HG02885 (cell line): ENCODE results near the gene PGRMC2.

ENCODE experiments used
- ATAC-seq: cut with Tn5 transposase; IDR thresholded peaks from one replicate; pipeline ENCODE4 v1.9.1; 2021; ENCODE audit warnings: mild to moderate bottlenecking; ENCODE audit not compliant: unreplicated experiment, poor library complexity

The PGRMC2 gene, protein sequence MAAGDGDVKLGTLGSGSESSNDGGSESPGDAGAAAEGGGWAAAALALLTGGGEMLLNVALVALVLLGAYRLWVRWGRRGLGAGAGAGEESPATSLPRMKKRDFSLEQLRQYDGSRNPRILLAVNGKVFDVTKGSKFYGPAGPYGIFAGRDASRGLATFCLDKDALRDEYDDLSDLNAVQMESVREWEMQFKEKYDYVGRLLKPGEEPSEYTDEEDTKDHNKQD

DNA sequence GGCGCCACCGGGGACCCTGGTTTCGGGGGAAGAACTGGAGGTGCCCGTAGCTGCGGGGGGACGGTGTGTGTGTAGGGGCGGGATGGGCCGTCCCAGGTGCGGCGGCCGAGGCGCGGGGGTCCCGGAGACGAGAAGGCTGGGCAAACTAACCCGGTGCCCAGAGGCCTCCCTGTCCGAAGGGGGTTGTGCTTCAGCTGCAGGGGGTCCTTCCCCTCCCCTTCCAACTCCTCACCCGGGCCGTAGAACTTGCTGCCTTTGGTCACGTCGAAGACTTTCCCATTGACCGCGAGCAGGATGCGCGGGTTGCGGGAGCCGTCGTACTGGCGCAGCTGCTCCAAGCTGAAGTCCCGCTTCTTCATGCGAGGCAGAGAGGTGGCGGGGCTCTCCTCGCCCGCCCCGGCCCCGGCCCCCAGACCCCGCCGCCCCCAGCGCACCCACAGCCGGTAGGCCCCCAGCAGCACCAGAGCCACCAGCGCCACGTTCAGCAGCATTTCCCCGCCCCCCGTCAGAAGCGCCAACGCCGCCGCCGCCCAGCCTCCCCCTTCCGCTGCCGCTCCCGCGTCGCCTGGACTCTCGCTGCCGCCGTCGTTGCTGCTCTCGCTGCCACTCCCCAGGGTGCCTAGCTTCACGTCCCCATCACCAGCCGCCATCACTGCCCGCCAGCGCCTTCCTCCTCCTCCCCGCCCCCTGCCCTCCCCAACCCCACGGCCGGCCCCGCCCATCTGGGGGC, at the start of gene PGRMC2:
TSS of gene PGRMC2 (minus strand) at position 673 of the 730 bp plus-strand sequence. CDS start at position 650, 23 bp downstream.
- peak; percentile 10 for ATAC-seq

DNA sequence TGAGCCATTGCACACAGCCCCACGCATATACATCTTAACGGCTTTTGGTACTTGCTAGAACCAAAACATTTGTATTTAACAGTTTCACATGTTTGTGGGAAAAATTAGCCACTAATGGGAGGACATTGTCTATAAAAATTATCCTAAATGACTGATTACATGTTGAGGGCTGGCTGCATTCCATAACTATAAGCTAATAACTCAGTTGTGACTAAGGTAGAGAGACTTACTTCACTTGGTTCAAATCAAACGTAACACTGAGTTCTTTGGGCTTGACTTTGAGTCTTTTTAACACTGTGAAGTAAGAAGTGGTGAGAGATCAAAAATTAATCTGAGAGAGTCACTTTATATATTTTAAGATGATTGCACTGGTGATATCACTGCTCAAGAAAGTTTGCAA, 47.9 kb upstream of the PGRMC2 start:
- ATAC-seq = no peak

DNA sequence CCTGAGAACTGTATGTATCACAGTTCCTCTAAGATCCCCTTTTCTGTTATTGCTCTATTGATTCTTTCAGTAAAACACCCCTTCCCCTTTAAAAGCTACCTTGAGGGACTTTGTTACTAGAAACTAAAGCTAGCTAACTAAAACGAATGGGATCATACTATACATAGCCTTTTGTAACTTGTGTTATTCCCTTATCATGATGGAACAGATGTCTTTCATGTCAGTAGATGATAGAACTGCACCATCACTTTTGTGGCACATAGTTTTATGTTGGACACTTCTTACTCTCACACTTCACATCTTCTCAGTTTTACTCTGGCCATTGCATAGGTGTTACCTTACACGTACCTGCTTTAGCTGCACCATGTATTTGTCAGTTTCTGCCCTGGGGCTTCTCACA, 46.6 kb upstream of the PGRMC2 start:
- ATAC-seq = no peak

DNA sequence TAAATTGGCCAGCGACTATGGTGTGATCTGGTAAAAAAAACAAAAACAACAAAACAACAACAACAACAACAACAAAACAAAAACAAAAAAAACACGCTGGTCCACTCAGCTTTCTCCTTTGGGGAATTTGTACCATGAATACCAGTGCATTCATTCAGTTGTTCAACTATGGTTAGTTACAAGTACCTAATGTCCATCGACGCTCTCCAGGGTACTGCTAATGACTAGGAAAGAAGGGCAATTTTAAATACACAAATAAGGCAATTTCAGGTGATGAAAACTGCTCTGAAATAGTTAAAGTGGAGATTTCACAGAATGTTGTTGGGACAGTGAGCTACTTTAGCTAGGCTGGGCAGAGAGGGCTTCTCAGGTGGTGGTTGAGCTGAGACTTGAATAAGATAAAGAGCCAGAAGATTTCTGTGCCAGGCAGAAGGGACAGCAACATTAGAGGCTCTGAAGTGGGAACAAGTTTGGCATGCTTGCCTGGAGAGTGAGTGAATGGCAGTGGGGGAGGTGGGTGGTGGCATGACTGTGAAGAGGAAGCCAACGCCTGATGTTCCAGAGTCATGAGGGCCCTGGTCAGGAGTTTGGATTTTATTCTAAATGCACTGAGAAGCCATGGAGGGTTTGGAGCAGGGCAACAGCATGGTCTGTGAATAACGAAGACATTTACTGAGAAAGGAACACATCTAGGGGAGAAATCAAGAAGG, 45.9 kb upstream of the PGRMC2 start:
- no peak for ATAC-seq

DNA sequence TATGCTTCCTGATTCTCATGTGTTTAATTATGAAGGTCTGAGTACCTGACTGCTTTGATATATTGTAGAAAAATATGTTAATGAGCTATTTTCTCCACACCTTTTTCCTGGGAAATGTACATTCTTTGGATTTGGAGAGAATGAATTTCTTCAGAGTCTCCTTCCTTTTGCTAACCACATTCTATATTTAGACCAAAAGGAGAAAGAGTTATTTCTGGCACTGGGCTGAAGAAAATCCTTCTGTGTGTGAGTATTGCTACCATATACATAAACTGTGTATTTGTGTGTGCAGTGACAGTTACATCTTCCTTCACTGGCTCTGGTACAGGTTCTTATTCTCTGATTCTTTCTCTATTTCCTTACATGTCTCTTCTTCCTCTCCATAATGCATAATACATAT, 44.5 kb upstream of the PGRMC2 start:
- ATAC-seq = no peak

DNA sequence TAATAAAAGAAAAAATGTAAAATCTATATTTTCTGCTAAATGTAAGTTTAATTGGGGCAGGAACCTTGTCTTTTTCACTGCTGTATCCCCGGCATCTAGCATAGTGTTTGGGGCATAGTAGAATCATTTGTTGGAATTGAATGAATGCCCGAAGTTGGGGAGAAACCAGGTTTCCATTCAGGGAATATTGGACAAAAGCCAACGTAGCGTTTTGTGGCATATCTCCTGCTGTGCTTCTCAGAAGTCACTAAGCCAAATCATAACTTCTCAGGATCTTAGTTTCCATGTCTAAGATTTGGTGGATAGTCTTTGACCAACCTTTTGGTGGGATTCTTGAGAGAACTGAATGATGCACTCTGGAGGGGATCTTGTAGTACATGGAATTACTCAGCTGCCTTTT, 42.0 kb upstream of the PGRMC2 start:
- no peak for ATAC-seq

DNA sequence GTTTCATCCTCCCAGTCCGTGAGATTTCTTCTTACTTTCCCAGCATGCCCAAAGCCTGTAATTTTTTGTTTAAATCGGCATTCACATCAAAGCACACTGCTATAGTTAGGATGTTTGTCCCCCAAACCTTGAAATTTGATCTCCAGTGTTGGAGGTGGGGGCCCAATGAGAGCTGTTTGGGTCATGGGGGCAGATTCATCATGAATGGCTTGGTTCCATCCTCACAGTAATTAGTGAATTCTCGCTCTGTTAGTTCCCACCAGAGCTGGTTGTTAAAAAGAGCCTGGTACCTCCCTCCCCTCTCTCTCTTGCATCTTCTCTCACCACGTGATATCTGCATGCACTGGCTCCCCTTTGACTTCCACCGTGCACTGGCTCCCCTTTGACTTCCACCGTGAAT, 40.5 kb upstream of the PGRMC2 start:
- no peak for ATAC-seq

DNA sequence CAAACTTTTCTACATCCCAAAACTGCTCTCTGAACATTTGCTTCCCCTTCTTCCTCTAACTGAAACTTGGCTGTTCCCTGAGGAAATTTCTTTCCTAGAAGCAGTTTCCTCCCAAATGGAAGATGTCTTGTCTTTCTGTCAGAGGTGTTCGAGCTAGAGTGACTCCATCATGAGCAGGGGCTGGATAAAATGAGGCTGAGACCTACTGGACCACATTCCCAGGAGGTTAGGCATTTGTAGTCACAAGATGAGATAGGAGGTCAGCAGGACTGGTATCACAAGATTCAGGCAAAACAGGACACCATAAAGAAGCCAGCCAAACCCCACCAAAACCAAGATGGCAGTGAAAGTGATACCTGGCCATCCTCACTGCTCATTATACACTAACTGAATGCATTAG, 35.8 kb upstream of the PGRMC2 start:
- ATAC-seq = no peak

DNA sequence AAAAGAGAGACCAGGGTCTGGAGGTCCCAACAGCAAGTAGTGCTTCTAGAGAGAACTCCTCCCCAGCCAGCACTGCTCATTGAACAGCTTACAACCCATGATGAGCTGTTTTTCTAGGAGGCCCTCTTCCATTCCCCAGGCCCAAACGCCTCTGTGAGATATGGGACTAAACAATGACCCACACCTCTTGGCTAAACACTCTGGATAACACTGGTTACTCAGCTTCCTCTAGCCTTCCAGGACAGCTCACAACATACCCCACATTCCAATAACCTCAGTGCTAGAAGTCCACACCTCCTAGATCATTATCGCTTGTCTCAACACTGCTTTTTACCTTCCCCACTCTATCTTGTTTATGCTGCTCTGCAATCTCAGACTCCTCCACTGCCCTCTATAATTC, 35.4 kb upstream of the PGRMC2 start:
- no peak for ATAC-seq

DNA sequence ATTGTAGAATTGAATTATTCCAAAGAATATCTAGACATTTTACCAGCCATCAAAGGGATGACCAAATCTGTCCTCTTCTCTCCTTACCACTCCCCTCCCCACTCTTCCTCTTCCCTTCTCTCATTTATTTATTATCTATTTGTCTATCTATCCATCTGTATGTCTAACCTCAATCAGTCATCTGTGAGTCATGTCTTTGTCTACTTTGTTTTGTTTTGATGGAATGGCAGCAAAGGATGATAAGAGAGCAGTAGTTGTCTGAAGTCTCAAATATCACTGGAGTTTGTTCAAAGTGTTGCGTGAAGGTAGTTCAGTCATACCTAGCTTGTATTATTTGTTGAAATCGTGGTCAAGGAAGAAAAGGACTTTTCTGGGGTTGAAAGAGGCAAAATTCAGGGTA, 34.7 kb upstream of the PGRMC2 start:
- no peak for ATAC-seq

DNA sequence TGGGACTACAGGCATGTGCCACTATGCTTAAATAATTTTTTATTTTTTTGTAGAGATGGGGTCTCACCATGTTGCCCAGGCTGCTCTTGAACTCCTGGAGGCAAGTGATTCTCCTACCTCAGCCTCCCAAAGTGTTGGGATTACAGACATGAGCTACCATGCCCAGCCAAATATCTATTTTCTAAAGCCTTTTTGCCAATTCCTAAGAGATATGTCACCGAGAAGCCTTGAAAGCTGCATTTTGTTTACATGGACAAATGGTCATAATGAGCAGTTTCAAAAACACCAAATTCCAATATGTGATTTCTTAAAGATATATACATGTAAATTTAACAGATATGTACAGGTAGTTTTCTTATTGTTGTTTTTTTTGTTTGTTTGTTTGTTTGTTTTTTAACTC, 33.0 kb upstream of the PGRMC2 start:
- ATAC-seq = no peak

DNA sequence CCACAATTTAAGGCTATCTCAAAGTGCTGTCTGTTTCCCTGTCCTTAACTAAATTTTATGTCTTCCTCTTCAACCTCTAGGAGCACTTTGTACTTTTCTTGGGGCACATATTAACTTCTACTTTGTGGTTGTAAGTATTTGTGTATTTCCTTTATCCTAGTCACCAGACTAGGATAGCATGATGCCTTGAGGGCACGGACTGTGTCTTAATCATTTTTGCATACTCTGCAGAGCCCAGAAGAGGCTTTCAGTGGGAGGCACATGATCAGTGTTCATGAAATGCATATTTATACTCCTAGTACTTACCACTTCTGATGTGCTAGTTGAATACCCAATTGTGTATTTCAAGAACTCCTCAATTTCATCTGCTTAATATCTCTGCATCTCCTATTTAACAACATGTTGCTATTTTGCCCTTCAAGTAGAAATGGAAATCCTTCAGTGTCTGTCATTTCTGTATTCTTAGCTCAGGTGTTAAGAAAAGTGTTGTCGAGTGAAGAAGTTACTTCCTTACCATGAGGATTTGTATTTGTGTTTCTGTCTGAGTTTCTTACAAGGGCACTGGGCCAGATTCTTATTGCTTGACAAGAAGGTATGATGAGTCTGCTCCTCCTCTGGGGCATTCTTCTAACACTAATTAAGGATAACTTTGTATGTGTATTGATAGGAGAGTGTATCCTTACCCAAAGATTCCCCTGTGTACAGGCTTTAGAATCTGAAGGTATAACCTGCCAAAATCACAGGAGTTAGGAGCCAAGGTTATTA, 28.3 kb upstream of the PGRMC2 start:
- no peak for ATAC-seq

DNA sequence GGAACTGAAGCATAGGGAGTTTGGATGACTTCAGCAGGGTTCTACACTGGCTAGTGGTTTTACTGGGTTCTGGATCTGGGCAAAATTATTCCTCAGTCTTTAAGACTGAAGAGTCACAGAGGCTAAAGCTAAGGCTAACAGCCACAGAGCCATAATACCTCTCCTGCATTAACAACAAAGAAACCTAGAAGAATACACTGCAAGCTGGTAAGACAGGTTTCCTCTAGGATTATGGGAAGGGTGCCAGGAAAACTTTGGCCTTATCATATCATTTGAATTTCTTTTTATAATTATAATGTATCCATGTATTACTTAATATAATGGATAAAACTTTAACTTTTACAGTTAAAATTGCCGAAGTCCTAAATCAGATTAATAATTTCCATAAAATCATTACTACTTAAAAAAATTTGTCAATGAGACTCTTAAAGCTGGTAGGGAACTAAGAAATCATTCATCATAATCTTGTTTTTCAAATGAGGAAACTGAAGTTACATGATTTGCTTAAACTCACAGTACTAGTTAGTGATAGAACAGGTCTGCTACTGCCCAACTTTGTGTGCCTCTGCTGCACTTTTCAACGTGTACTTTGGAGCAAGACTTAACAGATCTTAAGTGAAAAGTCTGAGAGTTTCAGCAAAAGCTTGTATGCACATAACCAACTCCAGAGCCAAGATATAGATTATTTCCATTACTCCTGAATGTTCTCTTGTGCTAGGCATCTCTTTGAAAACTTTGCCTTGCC, 24.2 kb upstream of the PGRMC2 start:
- ATAC-seq = no peak

DNA sequence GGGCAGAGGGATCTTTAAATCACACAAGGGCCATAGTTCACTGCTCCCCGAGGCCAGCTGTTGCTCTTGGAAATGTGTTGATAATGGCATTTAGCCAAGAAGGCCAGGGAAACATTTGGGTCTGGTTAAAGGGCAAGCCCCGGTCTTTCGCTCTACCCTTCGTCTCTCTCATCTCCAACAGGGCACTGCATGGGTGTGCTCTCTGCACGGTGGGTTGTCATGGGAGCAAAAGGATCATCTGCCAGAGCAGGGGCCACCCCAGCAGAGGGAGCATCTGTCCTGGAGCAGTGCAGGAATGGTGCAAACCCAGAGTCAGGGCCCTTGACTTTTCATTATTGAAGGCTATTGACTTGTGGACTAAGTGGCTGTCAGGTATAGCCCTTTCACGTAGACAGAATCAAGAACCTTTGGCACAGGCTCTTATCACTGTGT, 22.7 kb upstream of the PGRMC2 start:
- ATAC-seq = no peak

DNA sequence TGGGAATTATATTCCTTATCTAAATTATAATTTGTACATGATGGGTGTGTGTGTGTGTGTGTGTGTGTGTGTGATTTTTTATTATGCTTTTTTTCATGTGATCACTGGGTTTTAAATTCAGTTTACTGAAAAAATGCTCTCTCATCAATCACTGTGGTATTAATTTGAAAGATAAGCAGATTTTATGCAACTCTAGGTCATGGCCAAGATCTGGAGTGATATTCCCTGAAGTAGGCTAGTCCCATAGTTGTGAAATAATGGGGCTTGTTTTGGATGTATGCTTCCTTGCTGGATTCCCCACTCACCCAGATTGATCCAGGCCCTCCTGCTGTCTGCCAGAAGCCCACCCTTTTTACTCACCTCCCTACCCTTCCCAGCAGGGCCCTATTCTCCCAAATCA, 22.0 kb upstream of the PGRMC2 start:
- no peak for ATAC-seq

DNA sequence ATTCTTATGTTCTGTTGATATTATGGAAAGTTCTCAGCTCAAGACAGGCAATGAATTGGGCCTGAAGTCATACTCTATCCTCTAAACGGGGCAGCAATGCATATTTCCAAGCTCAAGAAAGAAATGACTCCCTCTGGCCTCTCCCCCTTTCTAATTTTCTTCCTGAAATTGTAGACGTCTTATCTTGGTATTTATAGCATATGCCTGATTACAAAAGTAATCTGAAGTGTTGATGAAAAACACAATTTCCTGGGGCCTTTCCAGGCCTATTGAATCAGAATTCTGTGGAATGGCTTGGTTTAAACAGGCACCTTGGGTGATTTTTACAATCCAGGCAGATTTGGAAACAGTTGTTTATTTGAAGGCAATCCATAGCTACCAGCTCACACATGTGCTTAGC, 21.4 kb upstream of the PGRMC2 start:
- no peak for ATAC-seq

DNA sequence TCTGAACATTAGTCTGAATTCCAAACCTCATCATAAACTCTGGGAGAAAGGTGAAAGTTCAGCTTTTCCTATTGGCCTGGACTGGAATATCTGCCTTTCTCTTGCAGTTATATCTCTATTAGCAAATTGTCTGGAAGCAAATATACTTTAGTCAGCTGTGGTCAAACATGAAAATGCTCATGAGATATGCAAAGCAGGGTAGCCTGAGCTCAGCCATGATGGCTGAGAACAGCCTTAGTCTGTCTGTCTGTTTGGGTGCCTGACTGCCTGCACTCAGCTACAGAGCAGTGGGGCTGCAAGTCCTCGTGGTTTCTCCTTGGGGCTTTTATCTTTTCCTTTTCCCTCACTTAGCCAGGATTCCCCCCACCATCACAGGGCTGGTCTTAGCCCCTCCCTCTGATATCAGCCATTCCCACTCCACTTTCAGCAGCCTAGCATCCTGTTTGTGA, 19.5 kb upstream of the PGRMC2 start:
- ATAC-seq = peak; percentile 76

DNA sequence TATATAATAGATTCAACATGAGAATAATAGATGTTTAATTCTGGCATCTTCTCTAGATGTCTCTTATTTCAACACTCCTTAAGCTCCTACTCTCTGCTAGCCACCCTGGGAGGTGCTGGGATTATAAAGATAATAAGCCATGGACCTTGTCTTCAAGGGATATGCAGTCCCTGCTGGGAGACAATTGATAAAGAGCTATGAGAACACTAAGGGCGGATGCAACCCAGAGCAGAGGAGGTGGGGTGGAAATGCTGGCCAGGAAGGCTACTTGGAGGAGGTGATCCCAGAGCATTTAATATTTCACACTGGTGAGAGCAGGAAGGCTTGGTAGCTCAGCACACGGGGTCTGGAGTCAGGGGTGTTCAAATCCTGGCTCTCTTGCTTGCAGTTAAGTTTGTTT, 18.3 kb upstream of the PGRMC2 start:
- ATAC-seq = no peak

DNA sequence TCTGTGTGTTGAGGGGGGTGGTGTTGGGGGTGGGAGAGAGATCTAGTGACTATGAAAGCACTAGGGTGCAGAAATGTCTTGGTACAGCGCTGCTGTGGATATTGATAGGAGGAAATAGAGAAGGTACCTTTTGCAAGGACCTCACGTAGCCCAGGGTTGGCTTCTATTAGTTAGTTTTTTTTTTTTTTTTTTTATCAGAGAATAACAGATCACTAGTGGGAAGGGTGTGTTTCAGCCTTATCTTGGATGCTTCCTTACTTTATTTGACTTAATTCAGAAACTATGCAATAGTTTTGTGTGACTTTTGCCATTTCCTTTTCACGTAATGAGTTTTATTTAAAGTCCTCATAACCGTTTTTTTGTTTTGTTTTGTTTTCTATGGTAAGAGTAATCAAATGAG, 16.4 kb upstream of the PGRMC2 start:
- ATAC-seq = no peak

DNA sequence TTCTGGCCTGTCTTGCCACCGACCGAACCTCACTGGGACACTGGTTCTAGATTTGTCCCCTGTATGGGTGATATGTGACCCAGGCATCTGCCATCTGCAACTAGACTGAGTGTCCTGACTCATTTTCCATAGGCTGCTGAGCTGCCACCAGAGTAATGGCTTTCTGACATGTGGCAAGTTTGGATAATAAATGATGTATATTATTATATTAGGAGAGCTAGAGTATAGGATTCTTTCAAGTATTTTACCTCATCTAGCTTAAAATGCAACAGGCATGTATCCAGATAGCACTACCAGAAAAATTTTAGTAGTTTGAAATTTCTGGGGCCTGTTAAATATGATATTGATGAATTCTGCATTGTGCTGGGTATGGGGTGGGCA, 15.8 kb upstream of the PGRMC2 start:
- no peak for ATAC-seq
